Measurements from ENCODE around the gene MYO10. TPM values are rescaled to one million over a fixed set of nuclear protein-coding genes. Genes with fewer than 3 reads are reported as not detected.

The MYO10 gene
- total RNA-seq, 6 donors from 2014 or later: 31.9 to 135 (median 57.7) TPM

DNA sequence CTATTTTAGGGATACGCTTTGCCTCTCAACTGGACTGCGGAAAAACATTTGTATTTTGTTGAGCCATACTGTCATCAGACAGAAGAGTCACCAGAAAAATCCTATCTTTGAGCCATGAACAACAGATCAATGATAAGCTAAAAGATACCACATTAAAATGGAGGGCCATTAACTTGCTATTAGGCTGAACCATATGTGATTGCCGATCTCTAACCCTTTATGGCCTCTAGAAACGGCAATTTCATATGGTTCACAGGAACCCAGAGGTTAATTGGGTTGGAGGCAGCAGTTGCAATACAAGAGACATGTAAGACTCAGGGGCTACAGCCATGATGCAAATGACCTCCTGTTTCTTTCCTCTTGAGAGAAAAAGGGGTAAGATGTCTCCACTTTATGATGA is 69.8 kb downstream of the MYO10 start:
- Histone ChIP-seq H3K4me1 (peaks cover 12 to 38% (median 21%) of the 10 kb centered on the region in 4 donors), H3K9me3 (no peaks in the 10 kb centered on the region), H3K27ac (peak overlapping the region in 3 of 4 donors; percentile 28 to 63 (median 51)), H3K4me3 (no peak overlapping the region), H3K36me3 (no peaks in the 10 kb centered on the region), H3K27me3 (no peaks in the 10 kb centered on the region)
- no peak for ATAC-seq (ENCODE audit: low FRiP score in 2 of 2)
- TF ChIP-seq POLR2AphosphoS5 (IDR thresholded peaks at IDR 0.05) (no peak), POLR2A (IDR thresholded peaks at IDR 0.05) (no peak), CTCF (IDR thresholded peaks at IDR 0.05) (no peak), EP300 (IDR thresholded peaks at IDR 0.05) (no peak)
- DNase-seq: no peak
- WGBS, 2 donors: 84 to 91% methylated on average over 4 of the region's 4 CpGs

GRCh38 chr5:16865151-16865550 is 70.9 kb downstream of the MYO10 start:
- TF ChIP-seq CTCF (IDR thresholded peaks at IDR 0.05): no peak
- TF ChIP-seq POLR2AphosphoS5 (IDR thresholded peaks at IDR 0.05): no peak
- TF ChIP-seq EP300 (IDR thresholded peaks at IDR 0.05): no peak
- TF ChIP-seq POLR2A (IDR thresholded peaks at IDR 0.05): no peak
- WGBS, 2 donors: 80 to 84% methylated on average over 8 of the region's 8 CpGs
- Histone ChIP-seq H3K9me3 (no peaks in the 10 kb centered on the region), H3K27me3 (no peaks in the 10 kb centered on the region), H3K36me3 (no peaks in the 10 kb centered on the region), H3K27ac (peak overlapping the region in 3 of 4 donors; percentile 5 to 64 (median 26)), H3K4me3 (no peak overlapping the region), H3K4me1 (peaks cover 8 to 38% (median 20%) of the 10 kb centered on the region in 4 donors)
- DNase-seq (no peak), ATAC-seq (ENCODE audit: low FRiP score in 2 of 2) (no peak)

- Histone ChIP-seq H3K4me3 (no peak overlapping the region), H3K27me3 (no peaks in the 10 kb centered on the region), H3K9me3 (no peaks in the 10 kb centered on the region), H3K36me3 (no peaks in the 10 kb centered on the region), H3K27ac (peak overlapping the region in 2 of 4 donors; percentile 64 to 72), H3K4me1 (peaks cover 8 to 38% (median 20%) of the 10 kb centered on the region in 4 donors)
- WGBS, 2 donors: 66 to 74% methylated on average over 4 of the region's 4 CpGs
- ATAC-seq (ENCODE audit: low FRiP score in 2 of 2) (no peak), DNase-seq (no peak)
- no peak for TF ChIP-seq CTCF (IDR thresholded peaks at IDR 0.05)
- TF ChIP-seq POLR2AphosphoS5 (IDR thresholded peaks at IDR 0.05): no peak
Observed at GRCh38 chr5:16864631-16865131, 71.4 kb downstream of the MYO10 start.

DNA sequence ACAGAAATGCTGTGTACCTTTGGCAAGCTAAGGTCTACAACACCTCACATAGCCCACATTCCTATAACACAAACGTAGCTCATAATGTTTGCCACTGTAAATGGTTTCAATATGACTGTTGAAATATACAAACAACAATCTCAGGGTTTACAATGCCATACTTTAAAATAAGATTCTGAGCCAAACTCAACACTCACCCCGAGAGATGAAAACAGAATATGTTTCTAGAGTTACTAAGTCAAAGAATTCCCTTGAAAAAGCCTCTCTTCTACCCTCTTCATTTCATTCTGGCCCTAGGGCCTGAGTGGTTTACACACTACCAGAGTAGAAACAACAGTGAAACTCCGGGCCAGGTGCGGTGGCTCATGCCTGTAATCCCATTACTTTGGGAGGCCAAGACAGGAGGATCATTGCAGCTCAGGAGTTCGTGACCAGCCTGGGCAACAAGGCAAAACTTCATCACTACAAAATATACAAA is 72.6 kb downstream of the MYO10 start:
- Histone ChIP-seq H3K4me3 (no peak overlapping the region), H3K9me3 (peaks cover 0 to 7% (median 0%) of the 10 kb centered on the region in 4 donors), H3K27ac (peak overlapping the region; percentile 61 to 72 (median 68)), H3K36me3 (no peaks in the 10 kb centered on the region), H3K27me3 (no peaks in the 10 kb centered on the region), H3K4me1 (peaks cover 8 to 38% (median 20%) of the 10 kb centered on the region in 4 donors)
- ATAC-seq (ENCODE audit: low FRiP score in 2 of 2) (peak; percentile 37 to 75), DNase-seq (no peak)
- TF ChIP-seq EP300 (IDR thresholded peaks at IDR 0.05): peak in 1 of 4 donors; percentile 34
- TF ChIP-seq CTCF (IDR thresholded peaks at IDR 0.05): no peak
- TF ChIP-seq POLR2A (IDR thresholded peaks at IDR 0.05): no peak
- TF ChIP-seq POLR2AphosphoS5 (IDR thresholded peaks at IDR 0.05): no peak
- 66 to 68% methylated on average over 5 of the region's 5 CpGs for WGBS, 2 donors

DNA sequence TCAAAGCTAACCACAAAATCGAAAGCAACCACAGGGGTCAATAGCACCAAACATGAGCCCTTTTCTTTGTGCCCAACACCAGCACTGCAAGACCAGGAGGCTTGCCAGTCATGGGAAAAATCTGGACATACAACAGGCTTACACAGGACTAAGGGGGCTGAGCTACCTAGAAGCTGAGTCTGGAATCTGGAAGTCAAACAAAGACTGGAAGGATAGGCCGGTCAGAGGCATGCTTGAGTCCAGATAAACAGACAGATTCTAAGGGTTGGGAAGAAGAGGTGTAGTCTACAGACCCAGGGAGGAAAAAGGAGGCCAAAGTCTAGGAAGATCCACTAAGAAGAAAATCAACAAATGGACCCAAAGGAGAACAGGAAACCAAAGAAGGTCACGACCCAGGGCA is 73.3 kb downstream of the MYO10 start:
- peak overlapping the region; percentile 61 to 72 (median 68) for H3K27ac ChIP-seq
- peaks cover 8 to 38% (median 20%) of the 10 kb centered on the region in 4 donors for H3K4me1 ChIP-seq
- no peaks in the 10 kb centered on the region for H3K36me3 ChIP-seq
- DNase-seq (no peak), ATAC-seq (ENCODE audit: low FRiP score in 2 of 2) (no peak)
- peaks cover 0 to 7% (median 0%) of the 10 kb centered on the region in 4 donors for H3K9me3 ChIP-seq
- no peak overlapping the region for H3K4me3 ChIP-seq
- TF ChIP-seq POLR2AphosphoS5 (IDR thresholded peaks at IDR 0.05): no peak
- no peak for TF ChIP-seq CTCF (IDR thresholded peaks at IDR 0.05)
- TF ChIP-seq POLR2A (IDR thresholded peaks at IDR 0.05): no peak
- no peak for TF ChIP-seq EP300 (IDR thresholded peaks at IDR 0.05)
- no peaks in the 10 kb centered on the region for H3K27me3 ChIP-seq
- WGBS, 2 donors: 63 to 65% methylated on average over 3 of the region's 3 CpGs

Data from upper lobe of left lung (tissue), 6 donors.